GM12891 (cell line): ENCODE data around the gene CHRNB1.

ENCODE experiments used
- DNase-seq: peaks from one replicate; pipeline ENCODE4 v3.0.0; 2011; ENCODE audit warnings: low spot score; ENCODE audit not compliant: insufficient read length
- FAIRE-seq: peaks from 2 replicates; lab custom pipeline; 2011; peaks lifted over from hg19 to GRCh38; lab: Jason Lieb, UNC
- PAX5 ChIP-seq: IDR thresholded peaks from 2 replicates; pipeline ENCODE4 v1.6.1; 2011; ENCODE audit warnings: low read length, moderate library complexity, mild to moderate bottlenecking; ENCODE audit not compliant: insufficient read depth, severe bottlenecking
- POLR2A ChIP-seq: IDR thresholded peaks from 2 replicates; pipeline ENCODE4 v1.6.1; 2011; ENCODE audit warnings: low read depth, low read length, control low read depth
- POLR2AphosphoS5 ChIP-seq: IDR thresholded peaks from 2 replicates; pipeline ENCODE4 v1.6.1; 2011; ENCODE audit warnings: low read depth, low read length, control low read depth
- POU2F2 ChIP-seq: IDR thresholded peaks from 2 replicates; pipeline ENCODE4 v1.6.1; 2011; ENCODE audit warnings: low read depth, mild to moderate bottlenecking, control low read depth, low read length, moderate library complexity
- SPI1 ChIP-seq: IDR thresholded peaks from 2 replicates; pipeline ENCODE4 v1.6.1; 2011; ENCODE audit warnings: low read depth, low read length, control low read depth
- TAF1 ChIP-seq: IDR thresholded peaks from 2 replicates; pipeline ENCODE4 v1.6.1; 2011; ENCODE audit warnings: low read depth, low read length, control low read depth

Gene CHRNB1

DNA sequence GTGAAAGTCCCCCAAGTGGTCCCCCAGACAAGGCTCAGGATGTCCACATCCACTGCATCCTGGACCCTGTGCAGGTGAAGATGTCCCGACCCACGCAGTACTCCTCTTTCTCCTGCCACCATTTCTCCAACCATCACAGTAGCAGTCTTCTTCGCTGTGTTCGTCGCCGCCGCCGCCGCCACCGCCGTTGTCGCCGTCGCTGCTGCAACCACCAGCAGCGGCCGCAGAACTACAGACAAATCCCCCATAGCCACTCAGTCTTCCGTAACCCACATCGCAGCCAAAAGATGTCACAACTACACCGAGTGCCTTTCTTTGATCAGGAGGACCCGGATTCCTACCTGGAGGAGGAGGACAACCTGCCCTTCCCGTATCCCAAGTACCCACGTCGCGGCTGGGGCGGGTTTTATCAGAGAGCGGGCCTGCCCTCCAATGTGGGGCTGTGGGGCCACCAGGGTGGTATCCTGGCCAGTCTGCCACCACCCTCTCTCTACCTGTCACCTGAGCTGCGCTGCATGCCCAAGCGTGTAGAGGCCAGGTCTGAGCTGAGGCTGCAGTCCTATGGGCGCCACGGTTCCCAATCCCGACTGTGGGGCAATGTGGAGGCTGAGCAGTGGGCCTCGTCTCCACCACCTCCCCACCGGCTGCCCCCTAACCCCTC is 18.5 kb upstream of the CHRNB1 start:
- FAIRE-seq, result no peak
- DNase-seq, result no peak
- TF ChIP-seq TAF1 (no peak), POU2F2 (no peak), POLR2AphosphoS5 (no peak), SPI1 (no peak), POLR2A (no peak), PAX5 (no peak)

DNA sequence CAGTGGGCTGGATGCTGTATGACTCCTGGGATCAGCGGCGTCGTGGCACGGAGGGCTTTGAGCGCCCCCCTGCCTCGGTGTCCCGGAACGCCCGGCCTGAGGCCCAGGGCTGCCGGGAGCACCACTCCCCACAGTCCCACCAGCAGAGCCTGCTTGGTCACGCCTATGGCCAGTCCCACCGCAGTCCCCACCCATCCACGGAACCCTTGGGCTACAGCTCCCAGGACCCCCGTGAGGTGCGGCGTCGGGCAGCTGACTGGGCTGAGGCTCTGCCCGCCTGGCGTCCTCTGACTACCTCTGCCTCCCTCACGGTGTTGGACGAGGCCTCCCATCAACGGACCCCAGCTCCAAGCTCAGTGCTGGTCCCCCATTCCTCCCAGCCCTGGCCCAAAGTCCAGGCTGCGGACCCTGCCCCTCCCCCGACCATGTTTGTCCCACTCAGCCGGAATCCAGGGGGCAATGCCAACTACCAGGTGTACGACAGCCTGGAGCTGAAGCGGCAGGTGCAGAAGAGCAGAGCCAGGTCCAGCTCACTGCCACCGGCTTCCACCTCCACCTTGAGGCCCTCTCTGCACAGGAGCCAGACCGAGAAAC is 17.9 kb upstream of the CHRNB1 start:
- TF ChIP-seq POU2F2, result no peak
- FAIRE-seq, result no peak

DNA sequence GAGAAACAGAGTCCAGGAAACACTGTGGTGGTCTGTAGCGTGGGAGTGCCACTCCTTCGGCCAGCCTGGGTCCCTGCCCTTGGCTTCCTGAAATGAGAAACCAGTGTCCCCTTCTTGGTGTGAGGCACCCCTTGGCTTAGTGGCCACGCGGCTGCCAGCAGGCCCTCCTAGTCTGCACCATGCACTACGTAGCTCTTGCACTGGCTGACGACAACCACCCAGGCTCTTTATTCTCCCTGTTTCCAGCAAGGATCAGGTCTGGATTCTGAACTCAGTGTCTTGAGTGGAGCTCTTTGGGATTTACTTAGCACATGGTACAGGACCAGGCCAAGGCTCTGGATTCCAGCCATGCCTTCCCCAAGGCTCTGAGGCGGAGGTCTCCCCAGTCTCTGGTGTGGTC is 17.3 kb upstream of the CHRNB1 start:
- DNase-seq, result no peak
- no peak for FAIRE-seq
- TF ChIP-seq POU2F2 (no peak), SPI1 (no peak), POLR2AphosphoS5 (no peak), PAX5 (no peak), TAF1 (no peak), POLR2A (no peak)

More for the DNA sequence above, 17.9 kb upstream of the CHRNB1 start:
- DNase-seq, result no peak

DNA sequence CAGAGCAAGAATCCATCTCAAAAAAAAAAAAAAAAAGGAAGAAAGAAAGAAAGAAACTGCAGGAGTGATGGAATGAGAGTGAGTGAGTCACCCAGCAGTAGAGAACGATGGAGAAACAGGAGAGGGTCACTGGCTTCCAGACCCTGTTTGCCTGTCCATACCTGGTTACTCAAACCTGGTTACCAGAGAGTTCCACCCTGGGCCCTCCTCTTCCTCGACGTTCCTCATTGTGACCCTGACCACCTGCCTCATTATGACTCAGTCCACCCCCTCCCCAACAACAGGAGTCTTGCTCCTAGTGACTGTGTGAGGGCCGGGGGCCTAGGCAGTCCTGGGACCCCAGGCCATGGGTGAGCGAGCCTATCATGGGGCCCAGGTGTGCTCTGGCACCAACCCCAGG is 16.3 kb upstream of the CHRNB1 start, which contains the start of gene SPEM3:
SPEM3 (plus strand) TSS at position 301 of the 400 bp plus-strand sequence; CDS start at position 347, 46 bp downstream.
- FAIRE-seq (no peak), DNase-seq (no peak)
- TF ChIP-seq POLR2AphosphoS5 (no peak), POLR2A (no peak), SPI1 (no peak), TAF1 (no peak), POU2F2 (no peak), PAX5 (no peak)

DNA sequence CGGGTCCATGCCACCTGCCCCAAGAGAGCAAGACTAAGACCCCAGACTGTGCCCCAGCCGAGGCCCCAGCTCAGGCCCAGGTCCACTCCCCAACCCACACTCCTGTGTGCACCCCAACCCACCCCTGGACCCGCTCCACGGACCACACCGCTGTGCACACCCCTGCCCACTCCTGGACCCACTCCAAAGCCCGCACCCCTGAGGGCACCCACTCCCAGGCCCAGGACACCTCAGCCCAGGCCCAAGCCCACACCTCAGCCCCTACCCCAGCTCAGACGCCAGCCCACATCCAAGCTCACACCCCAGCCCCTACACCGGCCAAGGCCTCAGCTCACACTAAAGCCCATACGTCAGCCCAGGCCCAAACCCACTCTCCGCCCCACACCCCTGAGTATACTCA is 15.1 kb upstream of the CHRNB1 start:
- FAIRE-seq (no peak), DNase-seq (no peak)
- TF ChIP-seq POLR2A (no peak), POLR2AphosphoS5 (no peak), TAF1 (no peak), SPI1 (no peak), POU2F2 (no peak), PAX5 (no peak)

DNA sequence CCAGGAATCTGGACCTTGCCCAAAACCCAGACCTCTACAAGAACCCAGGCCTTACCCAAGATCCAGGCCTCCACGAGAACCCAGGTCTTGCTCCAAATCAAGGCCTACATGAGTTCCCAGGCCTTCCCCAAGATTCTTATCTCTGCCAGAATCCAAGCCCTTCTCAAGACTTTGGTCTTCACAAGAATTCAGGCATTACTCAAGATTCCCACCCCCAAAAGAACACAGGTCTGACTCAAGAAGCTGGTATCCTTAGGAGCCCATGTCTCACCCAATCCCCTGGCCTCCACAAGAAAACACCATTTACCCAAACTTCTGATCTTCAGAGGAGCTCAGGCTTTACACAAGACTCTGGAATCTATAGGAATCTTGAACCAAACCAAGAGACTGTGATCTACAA is 13.6 kb upstream of the CHRNB1 start:
- no peak for FAIRE-seq
- TF ChIP-seq POU2F2 (no peak), TAF1 (no peak), SPI1 (no peak), POLR2AphosphoS5 (no peak)

DNA sequence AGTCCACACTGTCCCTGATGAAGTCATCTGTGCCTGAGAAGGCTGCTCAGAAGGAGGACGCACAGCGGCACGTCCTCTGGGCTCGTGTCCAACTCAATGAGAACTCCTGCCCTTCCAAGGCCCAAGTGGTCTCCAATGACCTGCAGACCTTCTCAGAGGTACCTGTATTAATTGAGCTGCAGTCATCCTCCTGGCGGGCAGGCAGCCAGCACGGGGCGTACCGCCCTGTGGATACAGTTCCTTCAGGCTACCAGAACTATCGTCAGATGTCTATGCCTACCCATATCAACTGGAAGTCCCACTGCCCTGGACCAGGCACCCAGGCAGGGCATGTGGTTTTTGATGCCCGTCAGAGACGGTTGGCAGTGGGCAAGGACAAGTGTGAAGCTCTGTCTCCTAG is 12.6 kb upstream of the CHRNB1 start:
- FAIRE-seq, result no peak
- no peak for TF ChIP-seq TAF1
- TF ChIP-seq SPI1, result no peak
- TF ChIP-seq POLR2A, result no peak
- DNase-seq, result no peak

More for the DNA sequence above, 13.6 kb upstream of the CHRNB1 start:
- no peak for DNase-seq

DNA sequence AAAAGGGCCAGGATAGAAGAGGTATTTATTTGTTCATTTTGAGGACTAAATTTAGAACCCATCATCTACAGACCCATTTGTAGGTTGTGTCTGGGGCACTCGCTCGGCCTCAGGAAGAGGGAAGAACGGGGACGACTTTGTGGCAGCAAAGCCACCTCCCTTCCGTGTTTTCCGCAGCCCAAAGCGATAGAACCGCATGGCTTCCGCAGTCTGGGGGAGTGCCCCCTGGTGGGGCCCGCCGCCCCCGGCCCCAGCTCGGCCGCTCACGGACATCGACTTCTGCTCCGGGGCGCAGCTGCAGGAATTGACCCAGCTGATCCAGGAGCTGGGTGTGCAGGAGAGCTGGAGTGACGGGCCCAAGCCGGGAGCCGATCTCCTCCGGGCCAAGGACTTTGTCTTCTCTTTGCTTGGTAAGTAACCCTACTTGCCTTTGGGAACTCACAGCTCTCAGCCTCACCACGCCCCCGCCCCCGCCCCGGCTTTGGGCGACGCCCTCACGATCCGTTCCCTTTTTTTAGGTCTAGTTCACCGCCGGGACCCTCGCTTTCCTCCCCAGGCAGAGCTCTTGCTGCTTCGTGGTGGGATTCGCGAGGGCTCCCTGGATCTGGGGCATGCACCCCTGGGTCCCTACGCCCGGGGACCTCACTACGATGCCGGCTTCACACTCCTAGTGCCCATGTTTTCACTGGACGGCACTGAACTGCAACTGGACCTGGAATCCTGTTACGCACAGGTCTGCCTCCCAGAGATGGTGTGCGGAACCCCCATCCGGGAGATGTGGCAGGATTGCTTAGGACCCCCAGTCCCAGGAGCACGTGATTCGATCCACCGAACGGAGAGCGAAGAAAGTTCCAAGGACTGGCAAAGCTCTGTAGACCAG is 8.9 kb upstream of the CHRNB1 start:
- DNase-seq, result no peak
- TF ChIP-seq SPI1, result 0 out of 2 replicates have a peak, but pooled peaks have one; percentile 3
- no peak for TF ChIP-seq POU2F2
- FAIRE-seq, result no peak

DNA sequence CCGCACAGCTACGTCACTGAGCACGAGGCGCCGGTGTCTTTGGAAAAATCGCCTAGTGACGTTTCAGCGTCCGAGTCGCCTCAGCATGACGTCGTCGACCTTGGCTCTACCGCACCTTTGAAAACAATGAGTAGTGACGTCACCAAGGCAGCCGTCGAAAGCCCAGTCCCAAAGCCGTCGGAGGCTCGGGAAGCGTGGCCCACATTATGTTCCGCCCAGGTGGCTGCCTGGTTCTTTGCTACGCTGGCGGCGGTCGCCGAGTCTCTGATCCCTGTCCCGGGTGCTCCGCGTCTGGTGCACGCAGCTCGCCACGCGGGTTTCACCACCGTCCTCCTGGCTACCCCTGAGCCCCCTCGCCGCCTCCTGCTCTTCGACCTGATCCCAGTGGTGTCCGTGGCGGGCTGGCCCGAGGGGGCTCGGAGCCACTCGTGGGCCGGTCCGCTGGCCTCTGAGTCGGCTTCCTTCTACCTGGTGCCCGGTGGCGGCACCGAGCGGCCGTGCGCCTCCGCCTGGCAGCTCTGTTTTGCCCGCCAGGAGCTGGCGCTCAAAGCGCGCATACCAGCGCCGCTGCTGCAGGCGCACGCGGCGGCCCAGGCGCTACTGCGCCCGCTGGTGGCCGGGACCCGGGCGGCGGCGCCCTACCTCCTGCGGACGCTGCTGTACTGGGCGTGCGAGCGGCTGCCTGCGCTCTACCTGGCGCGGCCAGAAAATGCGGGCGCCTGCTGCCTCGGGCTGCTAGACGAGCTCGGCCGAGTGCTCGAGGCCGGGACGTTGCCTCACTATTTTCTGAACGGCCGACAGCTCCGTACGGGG is 8.1 kb upstream of the CHRNB1 start:
- FAIRE-seq (no peak), DNase-seq (peak; percentile 58)
- TF ChIP-seq PAX5, result peak; percentile 12
- no peak for TF ChIP-seq TAF1
